Thymus (tissue), 11 donors: Measurements from ENCODE around the gene VWA5B2. TPM values are rescaled to one million over a fixed set of nuclear protein-coding genes. Genes with fewer than 3 reads are reported as not detected.

Experiments used
- DNase-seq, 9 donors: peaks; one replicate each; pipeline ENCODE4 v3.0.0-alpha.2; 2013; ENCODE audit warnings: low spot score in 9 of 9, low read depth in 6 of 9, missing footprints in 1 of 9
- H3K27ac ChIP-seq, 2 donors: one replicate each; pipeline ENCODE4 v1.5.1; 2013; ENCODE audit warnings: control low read depth in 1 of 2, low read depth in 1 of 2, low read length in 1 of 2, mild to moderate bottlenecking in 1 of 2, moderate library complexity in 1 of 2
- H3K27me3 ChIP-seq, 2 donors: one replicate each; pipeline ENCODE4 v1.5.1; 2013; ENCODE audit warnings: low read length in 1 of 2; ENCODE audit not compliant: control insufficient read depth in 2 of 2, insufficient read depth in 1 of 2
- H3K36me3 ChIP-seq, 2 donors: one replicate each; pipeline ENCODE4 v1.5.1; 2013; ENCODE audit warnings: low read length in 1 of 2, mild to moderate bottlenecking in 1 of 2, moderate library complexity in 1 of 2; ENCODE audit not compliant: control insufficient read depth in 2 of 2, insufficient read depth in 2 of 2
- H3K4me1 ChIP-seq, 2 donors: one replicate each; pipeline ENCODE4 v1.5.1; 2013; ENCODE audit warnings: low read length in 2 of 2; ENCODE audit not compliant: control insufficient read depth in 2 of 2, insufficient read depth in 2 of 2
- H3K4me3 ChIP-seq, 2 donors: one replicate each; pipeline ENCODE4 v1.5.1; 2013; ENCODE audit warnings: low read length in 2 of 2, control low read depth in 1 of 2, mild to moderate bottlenecking in 1 of 2
- H3K9me3 ChIP-seq, 2 donors: one replicate each; pipeline ENCODE4 v1.5.1; 2013; ENCODE audit warnings: low read length in 1 of 2, mild to moderate bottlenecking in 1 of 2; ENCODE audit not compliant: control insufficient read depth in 2 of 2, insufficient read depth in 1 of 2
- WGBS: extraction: QIAGEN DNeasy Blood & Tissue Kit; methylation state at CpG from one replicate; pipeline ENCODE4 v1.1.7; 2013; 5-methylcytosine and 5-hydroxymethylcytosine counted together
- polyA plus RNA-seq: library from polyadenylated mRNA; stranded (reverse); fragments of 200-250 nt; gene quantifications from one replicate; pipeline ENCODE4 v1.2.3, GENCODE V29; 2013
- total RNA-seq: library from RNA; stranded (reverse); fragments of 120-200 nt; gene quantifications from one replicate; pipeline ENCODE4 v1.2.4, GENCODE V29; 2013
- donor health status: healthy.

Gene VWA5B2
- total and polyA plus RNA-seq, 2 donors, result 0.05 to 0.23 TPM

DNA sequence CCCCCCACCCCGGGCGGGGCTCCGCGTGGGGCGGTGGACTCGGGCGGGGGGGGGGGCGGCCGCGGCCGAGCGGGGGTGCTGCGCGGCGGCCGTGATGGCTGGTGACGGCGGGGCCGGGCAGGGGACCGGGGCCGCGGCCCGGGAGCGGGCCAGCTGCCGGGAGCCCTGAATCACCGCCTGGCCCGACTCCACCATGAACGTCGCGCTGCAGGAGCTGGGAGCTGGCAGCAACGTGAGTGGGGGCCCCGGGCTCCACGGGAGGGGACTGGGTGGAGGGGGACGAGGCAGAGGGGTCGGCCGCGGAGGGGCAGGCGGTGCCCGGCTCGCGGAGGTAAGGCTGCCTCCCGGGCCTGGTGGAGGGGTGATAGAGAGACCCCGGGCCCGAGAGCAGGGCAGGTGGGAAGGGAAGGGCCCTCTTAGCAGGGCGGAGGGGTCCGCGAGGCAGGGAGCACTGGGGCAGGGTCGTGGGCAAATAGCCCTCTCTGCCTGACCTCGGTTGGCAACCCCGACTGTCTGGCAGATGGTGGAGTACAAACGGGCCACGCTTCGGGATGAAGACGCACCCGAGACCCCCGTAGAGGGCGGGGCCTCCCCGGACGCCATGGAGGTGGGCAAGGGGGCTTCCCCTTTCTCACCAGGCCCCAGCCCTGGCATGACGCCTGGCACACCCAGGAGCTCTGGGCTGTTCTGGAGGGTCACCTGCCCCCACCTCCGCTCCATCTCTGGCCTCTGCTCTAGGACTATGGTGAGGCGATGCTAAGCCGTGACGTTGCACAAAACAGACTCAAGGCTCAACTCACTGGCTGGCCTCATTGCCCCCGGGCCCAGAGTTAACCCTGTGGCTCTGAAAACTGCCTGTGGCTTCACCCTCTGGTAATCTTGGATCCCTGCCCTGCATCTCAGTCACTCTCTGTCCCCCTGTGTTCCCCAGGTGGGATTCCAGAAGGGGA lies 46.9 kb downstream of the VWA5B2 start, which contains the start of gene ECE2:
ECE2 (plus strand) TSS at position 62 of the 950 bp plus-strand sequence; CDS start at position 194, 132 bp downstream.
- no peak within 1 kb of the TSS for H3K27ac ChIP-seq
- H3K9me3 ChIP-seq, result peaks cover 0 to 9% of the 10 kb centered on the region in 2 donors
- H3K4me3 ChIP-seq, result no peak within 1 kb of the TSS
- WGBS, result 18% methylated on average over 65 of the region's 65 CpGs
- no peak for DNase-seq
- no peaks in the 10 kb centered on the region for H3K36me3 ChIP-seq
- peaks cover 18 to 74% of the 10 kb centered on the region in 2 donors for H3K27me3 ChIP-seq
- H3K4me1 ChIP-seq, result no peaks in the 10 kb centered on the region

- WGBS, result 93% methylated on average over 6 of the region's 6 CpGs
- H3K27ac ChIP-seq, result no peak overlapping the region
- H3K4me3 ChIP-seq, result no peak overlapping the region
- peaks cover 18 to 81% of the 10 kb centered on the region in 2 donors for H3K27me3 ChIP-seq
- peaks cover 0 to 9% of the 10 kb centered on the region in 2 donors for H3K9me3 ChIP-seq
- no peak for DNase-seq
- H3K4me1 ChIP-seq, result no peaks in the 10 kb centered on the region
- no peaks in the 10 kb centered on the region for H3K36me3 ChIP-seq
Observed at GRCh38 chr3:184277366-184277765, 48.0 kb downstream of the VWA5B2 start.

DNA sequence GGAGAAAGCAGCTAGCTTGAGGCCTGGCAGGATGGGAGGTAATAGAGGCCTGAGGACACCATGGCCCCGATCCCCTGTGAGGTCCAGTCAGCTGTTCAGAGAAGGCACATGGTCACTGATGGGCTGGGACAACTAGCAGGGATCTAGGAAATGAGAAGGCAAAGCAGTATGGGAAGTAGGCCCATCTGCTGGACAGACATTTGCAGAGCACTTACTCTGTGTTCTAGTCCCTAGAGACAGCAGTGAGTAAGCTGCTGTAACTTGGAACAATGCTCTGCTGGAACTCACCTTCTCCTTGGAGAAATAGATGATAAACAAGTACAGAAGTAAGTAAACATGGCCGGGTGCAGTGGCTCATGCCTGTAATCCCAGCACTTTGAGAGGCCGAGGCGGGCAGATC lies 53.6 kb downstream of the VWA5B2 start:
- H3K9me3 ChIP-seq, result no peaks in the 10 kb centered on the region
- H3K27me3 ChIP-seq, result peaks cover 0 to 57% of the 10 kb centered on the region in 2 donors
- no peaks in the 10 kb centered on the region for H3K4me1 ChIP-seq
- H3K27ac ChIP-seq, result no peak overlapping the region
- WGBS, result 95% methylated on average over 4 of the region's 4 CpGs
- no peaks in the 10 kb centered on the region for H3K36me3 ChIP-seq
- no peak overlapping the region for H3K4me3 ChIP-seq
- DNase-seq, result no peak

DNA sequence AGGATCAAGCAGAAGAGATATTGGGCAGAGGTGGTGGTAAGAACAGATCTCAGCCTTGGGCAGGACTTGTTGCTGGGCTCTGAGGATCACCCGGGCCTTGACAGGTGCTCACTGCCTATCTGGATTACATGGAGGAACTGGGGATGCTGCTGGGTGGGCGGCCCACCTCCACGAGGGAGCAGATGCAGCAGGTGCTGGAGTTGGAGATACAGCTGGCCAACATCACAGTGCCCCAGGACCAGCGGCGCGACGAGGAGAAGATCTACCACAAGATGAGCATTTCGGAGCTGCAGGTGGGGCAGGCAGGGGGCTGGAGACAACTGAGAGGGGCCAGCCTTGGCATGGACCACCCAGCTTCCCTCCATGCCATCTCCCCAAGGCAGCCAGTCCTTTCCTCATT lies 54.3 kb downstream of the VWA5B2 start:
- no peaks in the 10 kb centered on the region for H3K4me1 ChIP-seq
- H3K27me3 ChIP-seq, result peaks cover 0 to 49% of the 10 kb centered on the region in 2 donors
- no peak overlapping the region for H3K4me3 ChIP-seq
- no peaks in the 10 kb centered on the region for H3K9me3 ChIP-seq
- H3K36me3 ChIP-seq, result no peaks in the 10 kb centered on the region
- WGBS, result 93% methylated on average over 8 of the region's 8 CpGs
- H3K27ac ChIP-seq, result no peak overlapping the region
- DNase-seq, result no peak

DNA sequence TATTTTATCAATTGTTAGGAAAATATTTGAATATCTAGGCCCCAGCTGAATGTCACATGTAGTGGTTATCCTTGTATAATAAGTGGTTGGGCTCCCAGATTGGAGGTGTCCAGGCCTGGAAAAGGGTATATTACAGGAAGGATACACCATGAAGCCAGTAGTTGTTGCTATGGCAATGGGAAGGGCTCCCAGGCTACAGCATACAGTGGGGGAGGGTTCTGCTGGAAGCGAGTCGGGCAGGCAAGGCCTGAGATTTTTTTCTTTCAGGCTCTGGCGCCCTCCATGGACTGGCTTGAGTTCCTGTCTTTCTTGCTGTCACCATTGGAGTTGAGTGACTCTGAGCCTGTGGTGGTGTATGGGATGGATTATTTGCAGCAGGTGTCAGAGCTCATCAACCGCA lies 55.3 kb downstream of the VWA5B2 start:
- DNase-seq, result peak in 1 of 9 donors; percentile 10
- peaks cover 0 to 48% of the 10 kb centered on the region in 2 donors for H3K27me3 ChIP-seq
- H3K4me1 ChIP-seq, result no peaks in the 10 kb centered on the region
- no peaks in the 10 kb centered on the region for H3K9me3 ChIP-seq
- no peaks in the 10 kb centered on the region for H3K36me3 ChIP-seq
- H3K27ac ChIP-seq, result no peak overlapping the region
- no peak overlapping the region for H3K4me3 ChIP-seq
- 48% methylated on average over 4 of the region's 4 CpGs for WGBS

GRCh38 chr3:184289426-184289938 lies 60.1 kb downstream of the VWA5B2 start:
- no peaks in the 10 kb centered on the region for H3K9me3 ChIP-seq
- no peaks in the 10 kb centered on the region for H3K36me3 ChIP-seq
- no peak overlapping the region for H3K27ac ChIP-seq
- H3K4me1 ChIP-seq, result no peaks in the 10 kb centered on the region
- WGBS, result 23% methylated on average over 10 of the region's 10 CpGs
- H3K27me3 ChIP-seq, result peaks cover 0 to 39% of the 10 kb centered on the region in 2 donors
- peak in 7 of 9 donors; percentile 9 to 58 (median 35) for DNase-seq
- no peak overlapping the region for H3K4me3 ChIP-seq

- no peak for DNase-seq
- Histone ChIP-seq H3K4me1 (no peaks in the 10 kb centered on the region), H3K4me3 (no peak overlapping the region), H3K27me3 (peaks cover 0 to 35% of the 10 kb centered on the region in 2 donors), H3K27ac (no peak overlapping the region), H3K9me3 (no peaks in the 10 kb centered on the region), H3K36me3 (no peaks in the 10 kb centered on the region)
- 96% methylated on average over 10 of the region's 10 CpGs for WGBS
Observed at GRCh38 chr3:184290331-184290730, 60.9 kb downstream of the VWA5B2 start.

DNA sequence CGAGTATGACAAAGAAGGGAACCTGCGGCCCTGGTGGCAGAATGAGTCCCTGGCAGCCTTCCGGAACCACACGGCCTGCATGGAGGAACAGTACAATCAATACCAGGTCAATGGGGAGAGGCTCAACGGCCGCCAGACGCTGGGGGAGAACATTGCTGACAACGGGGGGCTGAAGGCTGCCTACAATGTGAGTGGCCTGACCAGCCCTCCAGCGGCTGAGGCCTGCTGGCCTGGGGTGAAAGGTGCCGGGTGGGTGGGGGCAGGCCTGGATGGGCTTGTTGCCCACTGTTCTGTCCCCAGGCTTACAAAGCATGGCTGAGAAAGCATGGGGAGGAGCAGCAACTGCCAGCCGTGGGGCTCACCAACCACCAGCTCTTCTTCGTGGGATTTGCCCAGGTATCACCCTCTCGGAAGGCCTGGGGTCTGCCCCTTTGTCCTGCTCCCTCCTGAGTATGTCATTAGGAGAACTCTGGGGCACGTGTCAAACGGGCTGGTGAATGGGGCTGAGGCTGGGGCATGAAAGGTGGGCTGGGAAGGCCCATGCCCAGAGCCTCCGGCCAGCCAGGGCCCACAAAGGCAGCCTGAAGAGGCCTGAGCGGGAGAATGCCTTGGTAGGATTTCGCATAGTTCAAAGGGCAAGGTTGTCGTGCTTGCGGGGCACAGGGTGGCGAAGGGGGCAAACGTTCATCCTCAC lies 61.8 kb downstream of the VWA5B2 start:
- Histone ChIP-seq H3K4me1 (no peaks in the 10 kb centered on the region), H3K36me3 (no peaks in the 10 kb centered on the region), H3K27ac (no peak overlapping the region), H3K4me3 (no peak overlapping the region), H3K27me3 (peaks cover 0 to 33% of the 10 kb centered on the region in 2 donors), H3K9me3 (no peaks in the 10 kb centered on the region)
- DNase-seq, result no peak
- WGBS, result 95% methylated on average over 22 of the region's 22 CpGs
